ENCODE data around the gene JADE2. TPM values are rescaled to one million over a fixed set of nuclear protein-coding genes. Genes with fewer than 3 reads are reported as not detected.

Gene JADE2
- total RNA-seq, 1 donor from 2014 or later: 104 TPM

DNA sequence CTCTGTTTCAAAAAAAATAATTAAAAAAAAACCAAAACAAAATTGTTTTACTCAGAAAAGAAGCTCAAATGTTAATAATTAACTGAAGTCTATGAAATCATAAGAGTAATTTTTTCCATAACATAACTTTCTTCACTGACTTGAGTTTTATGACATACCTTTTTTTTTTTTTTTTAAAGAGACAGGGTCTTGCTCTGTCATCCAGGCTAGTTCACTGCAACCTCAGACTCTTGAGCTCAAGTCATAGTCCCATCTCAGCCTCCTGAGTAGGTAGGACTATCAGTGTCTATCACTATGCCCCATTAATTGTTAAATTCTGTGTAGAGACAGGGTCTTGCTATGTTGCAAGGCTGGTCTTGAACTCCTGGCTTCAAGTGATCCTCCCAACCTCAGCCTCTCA lies 85.3 kb downstream of the JADE2 start:
- intact Hi-C loops (cut with micrococcal nuclease): no loop called here

DNA sequence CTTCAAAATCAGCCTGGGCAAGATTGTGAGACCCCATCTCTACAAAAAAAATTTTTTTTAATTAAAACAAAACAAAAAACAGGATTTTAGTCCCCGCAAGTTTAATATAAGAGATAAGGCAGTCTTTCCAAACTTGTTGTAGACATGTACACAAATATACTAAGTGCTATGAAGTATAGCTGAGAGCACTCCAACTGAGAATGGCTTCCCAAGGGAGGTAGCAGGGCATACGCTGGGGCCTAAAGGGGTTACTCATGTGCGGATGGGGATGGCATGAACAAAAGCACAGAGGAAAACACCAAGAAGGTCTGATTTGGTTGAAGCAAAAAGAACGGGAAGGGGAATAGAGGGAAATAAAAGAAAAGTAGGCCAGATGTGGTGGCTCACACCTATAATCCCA lies 86.0 kb downstream of the JADE2 start:
- intact Hi-C loops (cut with micrococcal nuclease): no loop called here

DNA sequence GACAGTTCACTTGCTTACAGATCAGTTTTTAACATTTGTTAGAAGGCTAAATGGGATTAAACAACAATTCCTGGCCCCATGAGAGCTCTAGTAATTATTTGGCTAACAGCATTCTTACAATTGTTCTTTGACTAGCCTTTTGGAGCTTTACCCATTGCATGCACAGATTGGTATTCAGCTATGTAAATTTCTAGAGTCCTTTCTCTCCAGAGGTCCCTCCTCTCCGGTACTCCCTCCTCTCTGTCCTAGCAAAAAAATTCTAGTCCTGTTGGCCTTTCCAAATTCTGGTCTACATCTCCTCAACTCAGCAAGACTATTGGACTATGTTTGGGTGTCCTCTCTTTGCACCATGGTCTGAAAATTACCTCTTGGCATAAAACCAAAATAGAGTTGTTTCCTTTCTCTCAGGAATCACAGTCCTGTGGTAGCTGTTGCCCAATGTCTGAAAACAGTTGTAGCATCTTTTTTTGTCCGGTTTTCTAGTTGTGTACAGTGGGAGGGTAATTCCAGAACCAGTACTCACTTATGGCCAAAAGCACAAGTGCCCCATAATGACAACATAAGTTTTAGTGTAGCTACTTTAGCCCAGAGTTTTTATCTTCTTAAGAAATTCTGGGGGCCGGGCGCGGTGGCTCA lies 89.1 kb downstream of the JADE2 start:
- intact Hi-C loops (cut with micrococcal nuclease): no loop called here

DNA sequence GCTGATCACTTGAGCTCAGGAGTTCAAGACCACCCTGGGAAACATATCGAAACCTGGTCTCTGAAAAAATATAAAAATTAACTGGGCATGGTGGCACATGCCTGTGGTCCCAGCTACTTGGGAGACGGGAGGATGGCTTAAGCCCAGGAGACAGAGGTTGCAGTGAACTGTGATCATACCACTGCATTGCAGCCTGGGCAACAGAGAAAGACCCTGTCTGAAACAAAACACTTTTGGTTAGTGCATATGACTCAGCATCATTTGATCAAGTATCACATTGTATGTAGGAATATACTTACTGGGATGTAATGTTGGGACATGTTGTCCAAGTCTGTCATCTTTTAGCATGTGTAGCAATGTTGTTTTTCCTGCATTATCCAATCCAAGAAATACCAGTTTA lies 95.2 kb downstream of the JADE2 start:
- intact Hi-C loops (cut with micrococcal nuclease): no loop called here

DNA sequence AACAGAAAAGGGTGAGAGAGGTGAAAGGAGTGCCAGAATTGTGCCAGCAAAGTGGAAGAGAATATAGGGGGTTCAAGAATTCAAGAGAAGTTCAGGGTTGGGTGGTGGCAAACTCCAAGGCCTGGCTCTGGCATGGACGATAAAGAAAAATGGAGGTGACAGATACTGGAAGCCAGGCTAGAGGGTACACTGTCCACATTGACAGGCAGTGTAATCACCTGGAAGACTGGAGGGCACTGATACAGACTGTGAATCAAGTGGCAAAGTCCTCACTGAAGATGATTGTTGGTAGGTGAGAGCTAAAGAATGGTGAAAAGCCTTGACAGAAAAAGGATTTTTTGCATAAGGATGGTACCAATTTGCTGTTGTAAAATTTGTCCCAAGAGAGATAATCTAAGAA lies 100.1 kb downstream of the JADE2 start:
- intact Hi-C loops (cut with micrococcal nuclease): no loop called here

DNA sequence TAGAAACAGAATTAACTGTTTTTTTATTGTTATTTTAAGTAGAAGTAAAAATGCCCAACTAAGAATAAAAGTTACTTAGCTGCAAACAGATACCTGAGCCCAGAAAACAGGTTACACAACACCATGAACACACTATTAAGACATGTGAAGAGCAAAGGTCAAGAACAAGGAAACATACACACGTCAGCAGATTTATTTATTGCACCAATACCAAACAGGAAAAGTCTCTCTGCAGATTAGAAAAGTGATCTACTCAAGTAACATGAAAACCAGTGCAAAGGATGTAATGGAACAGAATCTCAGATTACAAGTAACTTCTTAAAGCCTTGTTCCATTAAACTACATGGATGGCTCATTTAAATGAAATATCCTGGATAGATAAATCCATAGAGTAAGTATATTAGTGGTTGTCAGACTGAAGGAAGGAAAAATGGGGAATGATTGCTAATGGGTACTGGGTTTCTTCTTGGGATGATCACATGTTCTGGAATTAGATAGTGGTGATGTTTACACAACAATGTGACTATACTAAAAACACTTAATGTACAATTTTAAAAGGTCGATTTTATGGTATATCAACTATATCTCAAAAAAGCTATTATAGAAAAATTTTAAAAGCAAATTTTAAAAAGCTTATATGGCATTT lies 101.0 kb downstream of the JADE2 start:
- intact Hi-C loops (cut with micrococcal nuclease): no loop called here

Other genes with a start within 250 kb of the JADE2 start
- gene CDKL3, start 158.5 kb upstream of the JADE2 start, total RNA-seq: 0.74 and 1.1 TPM in 2 replicates
- 97.6 and 98.9 TPM in 2 replicates for gene UBE2B, start 154.1 kb upstream of the JADE2 start, total RNA-seq
- gene CDKN2AIPNL, start 113.8 kb upstream of the JADE2 start, total RNA-seq: 22.4 and 24.6 TPM in 2 replicates
- gene SAR1B, start 107.2 kb downstream of the JADE2 start, total RNA-seq: 54.7 and 54.9 TPM in 2 replicates
- 32.0 and 33.2 TPM in 2 replicates for gene SEC24A, start 123.1 kb downstream of the JADE2 start, total RNA-seq
- 22.6 and 23.4 TPM in 2 replicates for gene CAMLG, start 212.9 kb downstream of the JADE2 start, total RNA-seq
- gene DDX46, start 233.1 kb downstream of the JADE2 start, total RNA-seq: 73.6 and 73.9 TPM in 2 replicates